ENCODE data around the gene C3orf33. TPM values are rescaled to one million over a fixed set of nuclear protein-coding genes. Genes with fewer than 3 reads are reported as not detected.

The C3orf33 gene
- total and polyA plus RNA-seq, 9 of the 15 experiments (the other 6 are each of a cell fraction or from before 2014, with no cell fraction given), result 4.1 to 10.2 (median 6.0) TPM

DNA sequence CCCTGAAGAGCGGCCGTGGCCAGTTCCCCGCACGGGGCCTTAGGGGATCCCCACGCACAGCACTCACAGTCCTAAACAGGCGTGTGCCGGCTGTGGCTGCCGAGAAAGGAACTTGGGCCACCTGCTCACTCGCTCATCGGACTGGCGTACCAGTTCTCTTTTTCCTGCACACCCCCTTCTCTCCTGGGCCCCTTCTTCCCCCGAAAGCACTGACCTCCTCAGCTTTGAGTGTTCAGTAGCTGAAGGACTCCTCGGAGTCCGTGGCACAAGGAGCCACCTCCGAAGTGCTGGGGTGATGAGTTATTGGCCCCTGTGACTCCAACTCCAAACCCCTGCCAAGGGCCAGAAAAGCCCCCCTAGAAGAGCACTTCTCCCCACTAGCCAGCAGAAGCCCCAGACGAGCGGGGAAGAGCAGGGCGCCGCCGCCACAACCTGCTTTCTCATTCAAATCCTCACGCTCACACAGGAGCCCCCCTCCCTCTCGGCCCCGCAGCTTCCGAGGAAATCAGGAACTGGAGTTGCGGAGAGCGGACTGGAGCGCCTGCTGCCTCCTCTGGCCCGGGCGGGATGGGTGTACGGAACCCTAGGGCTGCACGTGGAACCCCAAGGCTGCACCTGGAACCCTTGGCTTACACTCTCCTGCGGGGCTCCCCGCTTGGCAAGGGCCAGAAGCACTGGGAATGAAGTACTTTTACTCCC, 61.3 kb downstream of the C3orf33 start, which contains the start of gene PLCH1 (continued):
- no peak for TF ChIP-seq RBM17 (IDR thresholded peaks at IDR 0.05; ENCODE audit: borderline replicate concordance, low read depth, low read length)
- TF ChIP-seq TEAD1 (CRISPR knock-in tag; IDR thresholded peaks at IDR 0.05), result no peak
- TF ChIP-seq RFX5 (IDR thresholded peaks at IDR 0.05; ENCODE audit: low read depth, low read length), result no peak
- no peak for TF ChIP-seq NFATC3 (IDR thresholded peaks at IDR 0.05)
- no peak for TF ChIP-seq EWSR1 (IDR thresholded peaks at IDR 0.05; ENCODE audit: borderline replicate concordance, low read depth, partially characterized antibody)
- TF ChIP-seq, protein P1, sequence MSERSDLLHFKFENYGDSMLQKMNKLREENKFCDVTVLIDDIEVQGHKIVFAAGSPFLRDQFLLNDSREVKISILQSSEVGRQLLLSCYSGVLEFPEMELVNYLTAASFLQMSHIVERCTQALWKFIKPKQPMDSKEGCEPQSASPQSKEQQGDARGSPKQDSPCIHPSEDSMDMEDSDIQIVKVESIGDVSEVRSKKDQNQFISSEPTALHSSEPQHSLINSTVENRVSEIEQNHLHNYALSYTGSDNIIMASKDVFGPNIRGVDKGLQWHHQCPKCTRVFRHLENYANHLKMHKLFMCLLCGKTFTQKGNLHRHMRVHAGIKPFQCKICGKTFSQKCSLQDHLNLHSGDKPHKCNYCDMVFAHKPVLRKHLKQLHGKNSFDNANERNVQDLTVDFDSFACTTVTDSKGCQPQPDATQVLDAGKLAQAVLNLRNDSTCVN (CRISPR knock-in tag; IDR thresholded peaks at IDR 0.05), result no peak
- TF ChIP-seq ATF7 (IDR thresholded peaks at IDR 0.05), result no peak
- TF ChIP-seq DACH1 (IDR thresholded peaks at IDR 0.05; ENCODE audit: partially characterized antibody), result no peak
- TF ChIP-seq ZNF212 (CRISPR knock-in tag; IDR thresholded peaks at IDR 0.05), result no peak
- TF ChIP-seq HLTF (IDR thresholded peaks at IDR 0.05), result no peak
- TF ChIP-seq ZNF76 (CRISPR knock-in tag; IDR thresholded peaks at IDR 0.05; ENCODE audit: borderline replicate concordance), result no peak
- TF ChIP-seq SNRNP70 (optimal IDR thresholded peaks at IDR 0.05; ENCODE audit: low read depth, low read length), result no peak
- no peak for TF ChIP-seq SREBF1 (IDR thresholded peaks at IDR 0.05; ENCODE audit: borderline replicate concordance, low read depth, low read length)
- TF ChIP-seq, protein P2, sequence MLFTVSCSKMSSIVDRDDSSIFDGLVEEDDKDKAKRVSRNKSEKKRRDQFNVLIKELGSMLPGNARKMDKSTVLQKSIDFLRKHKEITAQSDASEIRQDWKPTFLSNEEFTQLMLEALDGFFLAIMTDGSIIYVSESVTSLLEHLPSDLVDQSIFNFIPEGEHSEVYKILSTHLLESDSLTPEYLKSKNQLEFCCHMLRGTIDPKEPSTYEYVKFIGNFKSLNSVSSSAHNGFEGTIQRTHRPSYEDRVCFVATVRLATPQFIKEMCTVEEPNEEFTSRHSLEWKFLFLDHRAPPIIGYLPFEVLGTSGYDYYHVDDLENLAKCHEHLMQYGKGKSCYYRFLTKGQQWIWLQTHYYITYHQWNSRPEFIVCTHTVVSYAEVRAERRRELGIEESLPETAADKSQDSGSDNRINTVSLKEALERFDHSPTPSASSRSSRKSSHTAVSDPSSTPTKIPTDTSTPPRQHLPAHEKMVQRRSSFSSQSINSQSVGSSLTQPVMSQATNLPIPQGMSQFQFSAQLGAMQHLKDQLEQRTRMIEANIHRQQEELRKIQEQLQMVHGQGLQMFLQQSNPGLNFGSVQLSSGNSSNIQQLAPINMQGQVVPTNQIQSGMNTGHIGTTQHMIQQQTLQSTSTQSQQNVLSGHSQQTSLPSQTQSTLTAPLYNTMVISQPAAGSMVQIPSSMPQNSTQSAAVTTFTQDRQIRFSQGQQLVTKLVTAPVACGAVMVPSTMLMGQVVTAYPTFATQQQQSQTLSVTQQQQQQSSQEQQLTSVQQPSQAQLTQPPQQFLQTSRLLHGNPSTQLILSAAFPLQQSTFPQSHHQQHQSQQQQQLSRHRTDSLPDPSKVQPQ (CRISPR knock-in tag; IDR thresholded peaks at IDR 0.05; ENCODE audit: borderline replicate concordance), result no peak
- TF ChIP-seq NFRKB (IDR thresholded peaks at IDR 0.05; ENCODE audit: low read depth), result no peak
- TF ChIP-seq, protein P3, sequence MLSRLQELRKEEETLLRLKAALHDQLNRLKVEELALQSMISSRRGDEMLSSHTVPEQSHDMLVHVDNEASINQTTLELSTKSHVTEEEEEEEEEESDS (CRISPR knock-in tag; IDR thresholded peaks at IDR 0.05), result no peak
- TF ChIP-seq FOS (IDR thresholded peaks at IDR 0.05; ENCODE audit: extremely low read depth, insufficient read length), result no peak
- TF ChIP-seq ZKSCAN8 (CRISPR knock-in tag; IDR thresholded peaks at IDR 0.05), result no peak
- TF ChIP-seq SOX6 (IDR thresholded peaks at IDR 0.05), result 0 out of 2 replicates have a peak, but pooled peaks have one; percentile 12
- TF ChIP-seq RNF2 (IDR thresholded peaks at IDR 0.05), result peak; percentile 54; the same call in 1 of the 2 replicates
- no peak for TF ChIP-seq ZNF23 (CRISPR knock-in tag; IDR thresholded peaks at IDR 0.05)
- no peak for TF ChIP-seq RBM15 (IDR thresholded peaks at IDR 0.05; ENCODE audit: insufficient read depth, low read length)
- no peak for TF ChIP-seq ZNF408 (CRISPR knock-in tag; IDR thresholded peaks at IDR 0.05; ENCODE audit: low read depth)
